ENCODE measurements around the gene SORCS2. TPM values are rescaled to one million over a fixed set of nuclear protein-coding genes. Genes with fewer than 3 reads are reported as not detected.

Gene SORCS2
- total RNA-seq, 2 donors from 2014 or later, result 0.25 TPM; not detected in 1

- Mint-ChIP-seq H3K27ac (no peak overlapping the region), H3K36me3 (no peaks in the 10 kb centered on the region), H3K9me3 (peaks cover 10 to 12% of the 10 kb centered on the region in 2 donors)
- DNase-seq (ENCODE audit: low spot score in 2 of 2) (no peak), ATAC-seq (no peak)
Observed at GRCh38 chr4:7315286-7315685, 122.9 kb downstream of the SORCS2 start.

- no peak for DNase-seq (ENCODE audit: low spot score in 2 of 2)
- ATAC-seq, result no peak
- no peak overlapping the region for H3K27ac Mint-ChIP-seq
- H3K36me3 Mint-ChIP-seq, result peaks cover 0 to under 1% of the 10 kb centered on the region in 2 donors
- peaks cover 12 to 13% of the 10 kb centered on the region in 2 donors for H3K9me3 Mint-ChIP-seq
Observed at GRCh38 chr4:7315935-7316334, 123.6 kb downstream of the SORCS2 start.

DNA sequence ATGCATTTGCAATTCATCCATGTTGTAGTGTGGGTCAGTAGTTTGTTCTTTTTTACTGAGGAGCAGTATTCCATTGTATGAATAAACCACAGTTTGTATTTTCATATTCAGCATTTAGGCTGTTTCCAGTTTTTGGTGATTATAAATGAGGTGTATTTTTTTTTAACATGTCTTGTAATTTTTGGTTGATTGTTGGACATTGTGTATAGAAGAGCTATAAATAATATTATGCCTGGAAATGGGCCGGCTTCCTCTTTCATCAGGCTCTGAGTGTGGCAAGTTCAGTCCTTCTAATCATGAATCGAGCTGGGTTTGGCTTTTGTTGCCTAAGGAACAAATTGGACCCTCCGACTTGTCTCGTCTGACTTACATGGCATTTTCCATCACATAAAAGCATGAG, 126.7 kb downstream of the SORCS2 start:
- no peak overlapping the region for H3K27ac Mint-ChIP-seq
- H3K9me3 Mint-ChIP-seq, result peaks cover 12 to 18% of the 10 kb centered on the region in 2 donors
- peaks cover 0 to 5% of the 10 kb centered on the region in 2 donors for H3K36me3 Mint-ChIP-seq
- ATAC-seq (no peak), DNase-seq (ENCODE audit: low spot score in 2 of 2) (no peak)

DNA sequence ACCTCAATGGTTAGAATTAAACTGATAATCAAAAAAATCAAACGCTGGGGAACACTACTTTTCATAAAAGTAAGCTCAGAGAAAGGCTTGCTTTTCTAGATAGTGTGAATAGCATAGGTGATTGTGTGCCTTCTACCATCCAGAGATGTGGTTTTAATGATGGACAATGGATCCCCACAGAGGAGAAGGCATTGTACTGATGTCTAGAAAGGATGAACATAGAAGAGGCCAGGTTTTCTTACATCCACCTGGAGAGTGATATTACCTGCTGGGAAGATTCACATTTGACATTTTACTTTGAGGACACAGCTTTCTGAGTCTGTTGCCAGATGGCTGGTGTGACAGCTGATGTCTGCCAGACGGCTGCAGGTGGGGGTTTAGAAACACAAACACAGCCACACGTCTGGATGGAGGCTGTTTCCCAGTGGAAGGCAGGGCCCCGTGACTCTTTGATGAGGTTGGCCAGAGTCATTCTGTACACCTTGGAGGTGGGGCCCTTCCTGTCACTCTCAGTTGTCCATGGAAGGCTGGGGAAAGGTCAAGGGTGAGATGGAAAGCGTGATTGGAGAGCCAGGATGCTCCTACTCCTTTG, 128.0 kb downstream of the SORCS2 start:
- no peak overlapping the region for H3K27ac Mint-ChIP-seq
- H3K9me3 Mint-ChIP-seq, result peaks cover 12 to 18% of the 10 kb centered on the region in 2 donors
- ATAC-seq, result no peak
- H3K36me3 Mint-ChIP-seq, result peaks cover 0 to 5% of the 10 kb centered on the region in 2 donors
- no peak for DNase-seq (ENCODE audit: low spot score in 2 of 2)

DNA sequence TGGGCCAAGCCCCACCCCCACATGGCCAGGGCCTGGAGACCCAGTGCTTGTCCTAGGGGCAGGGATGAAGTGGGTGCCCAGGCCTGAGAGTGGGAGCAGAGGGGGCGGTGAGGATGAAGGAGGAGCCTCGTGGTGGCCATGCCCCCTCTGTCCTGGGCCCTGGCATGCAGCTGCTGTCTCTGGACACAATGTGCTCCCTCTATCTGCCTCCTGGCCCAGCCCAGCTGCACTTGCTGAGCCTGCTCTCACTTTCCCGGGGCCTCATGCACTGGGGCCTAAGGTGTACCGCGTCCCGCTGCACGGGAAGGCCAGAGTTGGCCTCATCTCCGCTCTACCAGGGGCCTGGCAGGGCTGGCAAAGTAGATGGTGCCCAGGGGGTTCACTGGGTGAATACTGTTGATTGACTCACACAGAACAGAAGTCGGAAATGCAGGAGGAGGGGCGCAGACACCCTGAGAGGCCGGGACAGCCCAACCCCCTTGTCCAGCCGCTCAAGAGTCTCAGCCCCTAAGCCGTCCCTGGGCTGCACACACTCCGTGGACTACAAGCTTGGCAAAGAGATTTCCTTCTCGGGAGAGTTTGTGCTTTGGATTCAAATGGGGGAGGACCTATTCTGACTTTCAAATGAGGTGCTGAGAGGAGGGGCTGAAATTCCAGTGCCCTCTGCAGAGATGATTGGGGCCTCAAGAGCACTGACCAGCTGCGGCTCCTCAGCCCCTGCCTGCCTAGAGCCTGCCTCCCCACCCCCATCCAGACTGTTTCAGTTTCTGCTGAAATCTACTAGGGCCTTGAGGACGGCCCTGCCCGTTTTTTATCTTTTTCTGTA, 130.0 kb downstream of the SORCS2 start:
- Mint-ChIP-seq H3K36me3 (peaks cover 0 to 5% of the 10 kb centered on the region in 2 donors), H3K9me3 (peaks cover 12 to 13% of the 10 kb centered on the region in 2 donors), H3K27ac (no peak overlapping the region)
- no peak for ATAC-seq
- no peak for DNase-seq (ENCODE audit: low spot score in 2 of 2)

DNA sequence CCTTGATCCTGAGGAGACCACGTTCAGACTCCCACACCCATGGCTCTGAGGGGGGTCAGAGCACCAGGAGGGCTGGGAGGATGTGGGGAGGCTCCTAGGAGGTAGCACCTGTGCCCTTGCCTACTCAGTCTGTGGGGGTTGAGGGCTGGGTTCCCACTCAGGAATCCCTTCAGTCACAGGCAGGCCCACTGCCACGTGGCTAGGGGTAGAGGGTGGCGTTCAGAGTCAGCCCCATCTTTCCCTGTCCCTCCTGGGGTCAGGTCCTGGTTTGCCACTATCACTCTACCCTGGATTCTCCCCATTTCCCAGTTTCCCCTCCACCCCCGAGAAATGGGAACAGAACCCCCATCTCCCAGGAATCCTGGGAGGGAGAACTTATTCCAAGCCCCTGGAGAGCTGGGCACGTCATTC, 131.1 kb downstream of the SORCS2 start:
- Mint-ChIP-seq H3K27ac (no peak overlapping the region), H3K36me3 (peaks cover 0 to 5% of the 10 kb centered on the region in 2 donors), H3K9me3 (peaks cover 11 to 12% of the 10 kb centered on the region in 2 donors)
- DNase-seq (ENCODE audit: low spot score in 2 of 2) (no peak), ATAC-seq (no peak)

DNA sequence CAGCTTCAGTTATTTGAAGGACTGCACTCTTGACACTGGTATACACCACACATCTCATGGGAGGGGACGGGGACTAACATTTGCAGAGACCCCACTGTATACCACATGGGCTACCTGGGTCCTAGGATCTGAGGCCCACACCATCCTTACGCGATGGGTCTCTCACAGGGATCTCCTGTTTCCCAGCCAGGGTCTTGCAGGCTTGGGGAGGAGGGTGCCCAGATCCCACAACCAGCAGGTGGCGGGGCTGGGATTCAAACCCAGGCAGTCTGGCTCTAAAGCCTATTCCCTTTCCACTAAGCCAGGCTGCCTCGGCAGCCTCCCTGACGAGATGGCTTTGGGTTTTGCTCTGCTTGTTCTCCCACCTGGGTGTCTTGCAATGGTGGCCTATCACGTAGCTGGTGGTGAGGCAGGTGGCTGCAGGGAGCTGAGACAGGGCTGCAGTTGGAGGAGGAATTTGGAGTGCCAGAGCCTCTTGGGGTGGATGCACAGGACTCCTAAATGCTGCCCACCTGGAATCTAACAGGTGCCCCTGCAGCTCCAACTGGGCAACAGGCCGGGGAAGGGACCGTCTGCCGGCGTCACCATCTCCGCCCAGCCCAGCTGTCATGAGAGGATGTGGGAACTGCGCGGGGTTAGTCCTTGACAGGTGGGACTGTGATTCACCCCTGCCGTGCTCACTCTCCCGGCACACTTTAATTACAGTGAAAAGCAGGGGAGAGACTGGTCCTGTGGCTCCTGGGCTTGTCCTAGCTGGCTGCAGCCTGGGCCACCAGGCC, 131.7 kb downstream of the SORCS2 start:
- H3K9me3 Mint-ChIP-seq, result peaks cover 5 to 8% of the 10 kb centered on the region in 2 donors
- DNase-seq (ENCODE audit: low spot score in 2 of 2) (no peak), ATAC-seq (peak in 1 of 2 donors; percentile 56)
- H3K27ac Mint-ChIP-seq, result no peak overlapping the region
- peaks cover 0 to 5% of the 10 kb centered on the region in 2 donors for H3K36me3 Mint-ChIP-seq

- ATAC-seq, result peak; percentile 30 to 46
- H3K9me3 Mint-ChIP-seq, result peaks cover 5 to 8% of the 10 kb centered on the region in 2 donors
- H3K27ac Mint-ChIP-seq, result no peak overlapping the region
- DNase-seq (ENCODE audit: low spot score in 2 of 2), result no peak
- H3K36me3 Mint-ChIP-seq, result peaks cover 0 to 5% of the 10 kb centered on the region in 2 donors
Observed at GRCh38 chr4:7324651-7325121, 132.3 kb downstream of the SORCS2 start.

DNA sequence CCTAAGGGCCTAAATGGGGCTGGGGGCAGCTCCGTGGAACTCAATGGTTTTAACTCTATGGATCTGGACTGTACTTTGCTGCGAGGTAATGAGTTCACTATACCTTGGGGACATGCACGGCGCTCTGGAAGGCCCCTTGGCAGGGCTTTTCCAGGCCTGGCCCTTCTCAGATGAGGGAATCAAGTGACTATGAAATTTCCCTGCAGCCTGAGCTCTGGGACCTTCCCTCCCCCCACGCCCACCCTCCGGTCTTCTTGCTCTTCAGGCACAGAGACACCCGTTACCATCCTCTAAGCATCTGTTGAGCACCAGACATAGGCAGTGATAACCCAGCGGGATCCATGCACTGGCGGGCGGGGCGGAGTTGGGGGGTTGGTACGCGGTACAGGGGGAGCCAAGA, 133.2 kb downstream of the SORCS2 start:
- ATAC-seq (no peak), DNase-seq (ENCODE audit: low spot score in 2 of 2) (no peak)
- H3K27ac Mint-ChIP-seq, result no peak overlapping the region
- peaks cover 0 to 5% of the 10 kb centered on the region in 2 donors for H3K9me3 Mint-ChIP-seq
- peaks cover 0 to 5% of the 10 kb centered on the region in 2 donors for H3K36me3 Mint-ChIP-seq

- no peak for ATAC-seq
- peaks cover 0 to 1% of the 10 kb centered on the region in 2 donors for H3K9me3 Mint-ChIP-seq
- DNase-seq (ENCODE audit: low spot score in 2 of 2), result no peak
- peaks cover 0 to 1% of the 10 kb centered on the region in 2 donors for H3K36me3 Mint-ChIP-seq
- H3K27ac Mint-ChIP-seq, result no peak overlapping the region
Observed at GRCh38 chr4:7326306-7326692, 134.0 kb downstream of the SORCS2 start.

DNA sequence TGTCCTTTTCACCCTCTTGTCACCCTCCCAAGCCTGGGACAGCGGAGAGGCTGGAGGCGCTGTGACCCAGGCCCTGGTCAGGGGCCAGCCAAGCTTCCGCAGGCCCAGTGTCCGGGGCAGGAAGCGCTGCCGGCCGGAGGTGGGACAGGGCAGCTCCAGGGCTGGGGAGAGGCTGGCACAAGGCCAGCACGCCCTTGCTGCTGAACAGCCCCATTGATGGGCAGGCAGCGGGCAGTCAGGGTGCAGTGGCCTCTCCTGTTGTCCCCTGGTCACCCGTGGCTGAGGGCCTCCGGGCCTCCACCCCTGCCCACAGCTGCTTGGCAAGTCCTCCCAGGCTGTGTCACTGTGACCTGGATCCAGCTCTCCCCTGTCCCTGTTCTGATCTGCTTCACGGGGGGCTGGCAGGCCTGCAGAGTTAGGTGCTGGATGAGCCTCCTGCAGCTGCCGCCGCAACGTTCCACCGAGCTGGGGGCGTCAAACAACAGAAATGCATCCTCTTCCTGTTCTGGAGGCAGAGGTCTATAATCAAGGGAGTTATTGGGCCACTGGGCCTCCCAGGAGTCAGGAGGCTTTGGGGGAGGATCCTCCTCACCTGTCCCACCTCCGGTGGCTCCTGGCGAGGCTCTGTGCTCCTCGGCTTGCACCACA, 134.5 kb downstream of the SORCS2 start:
- no peaks in the 10 kb centered on the region for H3K9me3 Mint-ChIP-seq
- H3K27ac Mint-ChIP-seq, result no peak overlapping the region
- H3K36me3 Mint-ChIP-seq, result no peaks in the 10 kb centered on the region
- DNase-seq (ENCODE audit: low spot score in 2 of 2) (no peak), ATAC-seq (no peak)

DNA sequence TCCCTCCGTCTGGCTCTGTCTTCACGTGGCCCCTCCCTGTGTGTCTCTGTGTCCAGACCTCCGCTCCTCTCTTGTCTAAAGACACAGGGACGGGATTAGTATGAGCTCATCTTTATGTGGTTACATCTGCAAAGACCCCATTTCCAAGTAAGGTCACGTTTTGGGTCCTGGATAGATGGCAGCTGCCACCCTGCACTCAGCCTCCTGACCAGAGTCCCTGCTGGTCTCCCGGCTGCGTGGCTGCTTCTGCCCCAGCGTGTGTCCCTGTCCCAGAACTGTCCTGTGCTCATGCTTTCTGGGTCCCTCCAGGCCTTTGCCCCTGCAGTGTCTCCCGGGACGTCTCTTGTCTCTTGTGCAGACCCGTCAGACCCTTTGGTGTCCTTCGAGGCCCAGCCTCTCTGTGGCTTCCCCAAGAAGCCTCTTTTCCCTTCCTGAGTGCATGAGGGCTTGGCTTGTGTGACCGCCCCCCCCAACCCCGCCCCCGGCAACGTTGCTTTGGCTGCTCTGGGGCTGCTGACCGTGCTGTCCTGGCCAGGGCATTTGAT, 135.1 kb downstream of the SORCS2 start:
- DNase-seq (ENCODE audit: low spot score in 2 of 2) (no peak), ATAC-seq (no peak)
- Mint-ChIP-seq H3K36me3 (no peaks in the 10 kb centered on the region), H3K27ac (no peak overlapping the region), H3K9me3 (no peaks in the 10 kb centered on the region)

GRCh38 chr4:7328162-7328912, 136.0 kb downstream of the SORCS2 start:
- no peak overlapping the region for H3K27ac Mint-ChIP-seq
- no peaks in the 10 kb centered on the region for H3K9me3 Mint-ChIP-seq
- DNase-seq (ENCODE audit: low spot score in 2 of 2) (no peak), ATAC-seq (no peak)
- H3K36me3 Mint-ChIP-seq, result no peaks in the 10 kb centered on the region

- no peaks in the 10 kb centered on the region for H3K36me3 Mint-ChIP-seq
- no peak overlapping the region for H3K27ac Mint-ChIP-seq
- DNase-seq (ENCODE audit: low spot score in 2 of 2), result no peak
- ATAC-seq, result no peak
- no peaks in the 10 kb centered on the region for H3K9me3 Mint-ChIP-seq
Observed at GRCh38 chr4:7328913-7329638, 136.7 kb downstream of the SORCS2 start.

DNA sequence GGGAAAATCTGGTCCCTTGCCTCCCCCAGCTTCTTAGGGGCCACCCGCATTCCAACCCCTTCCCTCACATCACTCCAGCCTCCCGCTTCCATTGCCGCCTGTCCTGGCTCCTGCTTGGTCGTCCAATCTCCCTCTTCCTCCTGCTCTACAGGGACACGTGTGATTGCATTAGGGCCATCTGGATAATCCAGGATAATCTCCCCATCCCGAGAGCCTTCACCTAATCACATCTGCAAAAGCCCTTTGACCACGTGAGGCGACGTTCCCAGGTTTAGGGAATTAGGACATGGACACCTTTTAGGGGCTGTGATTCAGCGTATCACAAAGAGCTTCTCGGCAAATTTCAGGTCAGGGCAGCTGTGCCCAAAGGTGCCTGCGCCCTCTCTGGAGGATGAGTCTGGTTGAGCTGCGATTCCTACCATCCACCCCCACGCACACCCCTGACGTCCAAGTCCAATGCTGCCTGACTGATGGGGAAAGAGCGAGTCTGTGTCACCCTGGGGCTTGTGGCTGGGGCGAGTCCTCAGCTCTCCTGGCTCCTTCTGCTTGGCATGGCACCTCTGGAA, 137.8 kb downstream of the SORCS2 start:
- no peak for ATAC-seq
- no peak for DNase-seq (ENCODE audit: low spot score in 2 of 2)
- H3K27ac Mint-ChIP-seq, result no peak overlapping the region
- H3K9me3 Mint-ChIP-seq, result no peaks in the 10 kb centered on the region
- H3K36me3 Mint-ChIP-seq, result no peaks in the 10 kb centered on the region

Measured in activated naive CD4-positive, alpha-beta T cell treated with anti-CD3 and anti-CD28 coated beads, Interleukin-2, amount 50 U/mL, for 72 hours (primary cell).